NCI-H510A (cell line): ENCODE data around the gene MYH6.

Experiments
- DNase-seq: peaks from one replicate; lab custom pipeline; 2025; lab: John Stamatoyannopoulos, UW

The MYH6 gene

DNA sequence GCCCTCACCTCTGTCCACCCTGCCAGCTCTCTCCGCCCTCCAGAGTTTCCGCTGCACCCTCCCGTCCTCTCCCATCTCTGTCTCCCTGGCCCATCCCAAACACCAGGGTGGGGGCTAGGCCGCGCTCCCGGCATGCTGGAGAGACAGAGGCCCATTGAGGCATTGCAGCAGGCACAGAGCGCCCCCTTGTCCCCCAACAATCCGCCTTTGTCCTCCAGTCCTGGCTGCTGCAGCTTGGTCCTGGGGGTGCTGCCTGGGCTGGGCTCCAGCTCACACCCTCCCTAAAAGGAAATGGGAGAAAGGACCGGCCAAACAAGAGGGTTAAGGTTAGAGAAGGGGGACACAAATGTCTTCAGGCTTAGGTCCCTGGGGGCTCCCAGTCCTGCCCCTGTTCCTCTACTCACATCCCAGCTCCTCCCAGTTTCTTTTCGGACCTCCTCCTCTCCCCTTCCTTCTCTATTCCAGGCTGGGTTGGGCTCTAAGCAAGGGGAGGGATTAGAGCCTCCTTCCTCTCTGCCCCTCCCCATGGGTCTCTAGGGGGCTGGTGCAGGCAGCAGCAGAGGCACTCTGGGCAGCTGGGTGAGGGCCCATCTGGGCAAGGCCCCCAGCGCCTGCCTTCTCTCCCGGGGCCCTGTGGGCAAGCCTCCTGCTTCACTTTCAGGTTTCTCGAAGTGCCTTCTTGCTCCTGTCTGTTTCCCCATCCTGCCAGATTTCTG, 31.4 kb downstream of the MYH6 start, which contains the start of gene CMTM5:
Gene CMTM5 (plus strand): TSS at position 565 of the 716 bp plus-strand sequence. CDS start 206 bp downstream, outside the sequence.
- DNase-seq: no peak

DNA sequence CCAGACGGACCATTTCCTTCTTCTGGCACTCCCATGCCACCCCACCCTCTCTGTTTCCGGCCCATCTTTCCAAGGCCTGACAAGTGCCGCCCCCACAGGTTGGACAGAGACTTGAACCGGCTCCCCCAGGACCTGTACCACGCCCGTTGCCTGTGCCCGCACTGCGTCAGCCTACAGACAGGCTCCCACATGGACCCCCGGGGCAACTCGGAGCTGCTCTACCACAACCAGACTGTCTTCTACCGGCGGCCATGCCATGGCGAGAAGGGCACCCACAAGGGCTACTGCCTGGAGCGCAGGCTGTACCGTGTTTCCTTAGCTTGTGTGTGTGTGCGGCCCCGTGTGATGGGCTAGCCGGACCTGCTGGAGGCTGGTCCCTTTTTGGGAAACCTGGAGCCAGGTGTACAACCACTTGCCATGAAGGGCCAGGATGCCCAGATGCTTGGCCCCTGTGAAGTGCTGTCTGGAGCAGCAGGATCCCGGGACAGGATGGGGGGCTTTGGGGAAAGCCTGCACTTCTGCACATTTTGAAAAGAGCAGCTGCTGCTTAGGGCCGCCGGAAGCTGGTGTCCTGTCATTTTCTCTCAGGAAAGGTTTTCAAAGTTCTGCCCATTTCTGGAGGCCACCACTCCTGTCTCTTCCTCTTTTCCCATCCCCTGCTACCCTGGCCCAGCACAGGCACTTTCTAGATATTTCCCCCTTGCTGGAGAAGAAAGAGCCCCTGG, 32.4 kb downstream of the MYH6 start:
- no peak for DNase-seq

DNA sequence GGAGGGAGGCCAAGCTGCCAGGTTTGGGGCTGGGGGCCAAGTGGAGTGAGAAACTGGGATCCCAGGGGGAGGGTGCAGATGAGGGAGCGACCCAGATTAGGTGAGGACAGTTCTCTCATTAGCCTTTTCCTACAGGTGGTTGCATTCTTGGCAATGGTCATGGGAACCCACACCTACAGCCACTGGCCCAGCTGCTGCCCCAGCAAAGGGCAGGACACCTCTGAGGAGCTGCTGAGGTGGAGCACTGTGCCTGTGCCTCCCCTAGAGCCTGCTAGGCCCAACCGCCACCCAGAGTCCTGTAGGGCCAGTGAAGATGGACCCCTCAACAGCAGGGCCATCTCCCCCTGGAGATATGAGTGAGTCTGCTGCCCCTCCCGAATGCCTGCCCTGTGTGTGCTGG, 35.0 kb downstream of the MYH6 start:
- DNase-seq: no peak

DNA sequence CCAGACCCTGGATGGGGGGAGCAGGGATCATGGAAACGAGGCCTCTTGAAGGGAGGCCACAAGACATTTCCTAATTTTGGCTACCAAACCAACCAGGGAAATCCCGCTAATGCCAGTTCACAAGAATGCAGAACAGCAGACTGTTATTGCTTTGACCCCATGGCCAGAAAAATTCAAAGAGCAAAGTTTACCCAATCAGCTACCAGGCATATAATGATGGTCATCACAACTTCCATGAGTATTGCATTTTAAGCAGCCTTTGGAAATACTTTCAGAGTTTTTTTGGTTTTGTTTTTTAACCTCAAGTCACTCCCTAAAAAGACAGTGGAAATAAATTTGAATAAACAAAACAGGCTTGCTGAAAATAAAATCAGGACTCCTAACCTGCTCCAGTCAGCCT, 35.6 kb downstream of the MYH6 start, which contains the start of gene IL25:
Gene IL25 (plus strand): TSS at position 301 of the 400 bp plus-strand sequence.
- no peak for DNase-seq

DNA sequence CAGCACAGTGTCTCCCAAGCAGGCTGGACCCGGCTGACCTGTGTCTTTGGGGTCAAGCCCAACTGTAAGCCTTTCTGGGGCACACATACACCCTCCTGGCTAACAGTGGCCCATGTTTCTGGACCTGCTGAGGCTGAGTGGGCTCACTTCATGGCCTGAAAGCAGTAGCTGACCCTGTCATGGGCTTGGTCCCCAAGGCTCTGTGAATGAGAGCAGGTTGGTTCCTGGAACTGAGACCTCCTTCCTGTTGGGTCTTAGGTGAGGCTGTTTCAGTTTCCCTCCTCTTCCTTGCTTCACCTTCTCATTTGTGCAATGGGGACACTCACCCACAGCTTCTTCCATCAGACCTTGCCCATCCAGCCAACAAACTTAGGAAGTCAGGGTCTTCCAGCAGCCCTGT, 36.2 kb downstream of the MYH6 start:
- DNase-seq: no peak

DNA sequence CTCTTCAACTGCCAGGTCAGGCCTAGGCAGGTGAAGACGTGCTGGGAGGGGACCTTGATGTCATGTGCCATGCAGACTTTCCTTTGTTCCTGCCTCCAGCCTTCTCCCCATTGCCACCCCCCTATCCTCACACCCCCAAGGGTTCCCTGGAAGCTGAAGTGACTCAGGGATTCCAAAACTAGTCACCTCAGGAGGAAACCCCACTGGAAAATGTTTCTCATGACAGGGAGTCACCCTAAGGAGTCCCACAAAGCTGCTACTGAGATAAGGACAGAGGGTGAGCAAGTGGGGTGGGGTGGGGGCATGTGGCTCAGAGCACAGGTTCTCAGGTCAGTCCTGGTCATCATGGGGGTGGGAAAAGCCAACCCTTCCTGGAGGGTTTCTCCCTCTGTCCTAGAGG, 37.9 kb downstream of the MYH6 start:
- no peak for DNase-seq

DNA sequence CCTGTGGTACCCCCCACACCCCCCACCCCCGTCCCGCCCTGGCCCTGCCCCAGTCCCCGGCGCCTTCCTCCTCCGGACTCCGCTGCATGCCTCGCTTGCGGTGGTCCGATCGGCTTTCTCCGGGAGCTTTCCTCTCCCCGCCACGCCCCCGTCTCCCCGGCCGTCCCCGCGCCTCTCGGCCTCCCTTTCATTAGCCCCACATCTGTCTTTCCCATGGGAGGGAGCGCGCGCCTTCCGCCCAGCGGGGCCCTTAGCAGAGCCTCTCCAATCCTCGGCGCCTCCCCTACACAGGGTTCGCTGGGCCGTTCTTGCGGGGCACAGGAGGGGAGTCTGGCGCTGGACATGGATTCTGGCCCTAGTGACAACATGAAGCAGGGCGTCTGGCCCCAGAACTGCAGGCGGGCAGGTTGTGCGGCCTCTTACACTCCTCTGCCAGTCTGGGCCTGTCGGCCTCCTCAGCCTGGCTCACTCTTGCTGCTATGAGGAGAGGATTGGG, 41.6 kb downstream of the MYH6 start:
- DNase-seq: no peak

DNA sequence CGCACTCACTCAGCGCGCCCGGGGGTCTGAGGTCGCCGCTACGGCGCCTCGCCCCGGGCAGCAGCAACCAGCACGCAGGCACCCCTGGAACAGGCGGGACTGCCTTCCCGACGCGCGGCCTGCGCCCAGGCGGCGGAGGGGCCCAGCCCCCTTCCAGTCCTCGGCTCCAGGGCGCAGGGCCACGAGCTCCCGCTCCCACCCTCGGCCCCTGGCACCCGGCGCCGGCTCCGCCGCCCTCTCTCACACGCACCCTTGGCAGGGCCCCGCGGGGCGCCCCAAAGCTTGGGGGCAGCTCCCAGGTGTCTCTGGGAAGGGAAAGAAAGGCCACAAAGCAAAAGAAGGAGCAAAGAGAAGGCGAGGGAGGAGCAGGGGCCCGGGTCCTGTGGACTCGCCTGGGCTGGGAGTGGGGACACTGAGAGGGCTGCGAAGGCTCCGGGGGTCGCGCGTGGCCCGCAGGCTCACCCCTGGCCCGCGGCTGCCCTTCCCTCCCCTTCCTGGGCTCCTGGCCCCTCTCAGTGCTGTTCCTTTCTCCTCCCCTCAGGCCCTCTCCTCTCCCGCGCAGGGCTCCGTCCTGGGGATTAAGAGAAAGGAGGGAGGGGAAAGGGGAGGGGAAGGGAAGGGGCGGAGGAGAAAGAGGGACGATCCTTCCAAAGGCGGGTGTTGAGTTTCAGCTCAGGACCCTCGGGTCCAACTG, 42.2 kb downstream of the MYH6 start:
- DNase-seq: no peak

DNA sequence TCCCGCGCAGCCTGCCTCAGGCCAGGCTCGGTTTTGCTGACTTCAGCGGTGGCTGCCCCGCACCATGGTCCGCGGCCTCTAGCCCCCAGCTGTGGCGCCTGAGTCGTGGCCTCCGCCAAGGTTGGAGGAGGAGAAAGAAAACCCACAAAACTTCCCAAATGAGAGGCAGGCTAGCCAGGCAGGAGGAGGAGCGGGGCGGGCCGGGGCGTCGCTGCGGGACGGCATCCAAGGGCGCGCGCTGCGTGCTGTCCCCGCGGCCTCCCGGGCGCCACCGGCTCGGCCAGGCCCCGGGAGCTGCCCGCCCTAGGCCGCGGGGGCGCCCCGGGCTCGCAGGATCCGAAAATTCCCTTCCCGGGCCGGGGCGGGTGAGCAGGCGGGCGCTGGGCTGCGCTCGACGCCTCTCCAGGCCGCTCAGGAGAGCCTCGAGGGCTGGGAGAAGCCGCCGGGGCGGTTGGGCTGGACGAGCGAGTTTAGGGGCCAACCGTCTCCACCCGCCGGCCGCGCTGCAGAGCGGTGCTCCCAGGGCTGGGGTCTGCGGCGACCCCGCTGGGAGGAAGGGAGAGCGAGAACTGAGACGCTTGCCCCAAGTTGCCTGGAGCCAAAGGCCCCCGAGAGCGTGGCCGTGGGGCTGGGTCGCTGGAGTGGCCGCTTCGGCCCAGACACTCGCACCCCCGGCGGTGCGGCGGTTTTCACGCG, 42.9 kb downstream of the MYH6 start, which contains the start of gene EFS:
Gene EFS (minus strand): TSS at position 137 of the 696 bp plus-strand sequence. CDS start 147 bp downstream, outside the sequence.
- DNase-seq: no peak

DNA sequence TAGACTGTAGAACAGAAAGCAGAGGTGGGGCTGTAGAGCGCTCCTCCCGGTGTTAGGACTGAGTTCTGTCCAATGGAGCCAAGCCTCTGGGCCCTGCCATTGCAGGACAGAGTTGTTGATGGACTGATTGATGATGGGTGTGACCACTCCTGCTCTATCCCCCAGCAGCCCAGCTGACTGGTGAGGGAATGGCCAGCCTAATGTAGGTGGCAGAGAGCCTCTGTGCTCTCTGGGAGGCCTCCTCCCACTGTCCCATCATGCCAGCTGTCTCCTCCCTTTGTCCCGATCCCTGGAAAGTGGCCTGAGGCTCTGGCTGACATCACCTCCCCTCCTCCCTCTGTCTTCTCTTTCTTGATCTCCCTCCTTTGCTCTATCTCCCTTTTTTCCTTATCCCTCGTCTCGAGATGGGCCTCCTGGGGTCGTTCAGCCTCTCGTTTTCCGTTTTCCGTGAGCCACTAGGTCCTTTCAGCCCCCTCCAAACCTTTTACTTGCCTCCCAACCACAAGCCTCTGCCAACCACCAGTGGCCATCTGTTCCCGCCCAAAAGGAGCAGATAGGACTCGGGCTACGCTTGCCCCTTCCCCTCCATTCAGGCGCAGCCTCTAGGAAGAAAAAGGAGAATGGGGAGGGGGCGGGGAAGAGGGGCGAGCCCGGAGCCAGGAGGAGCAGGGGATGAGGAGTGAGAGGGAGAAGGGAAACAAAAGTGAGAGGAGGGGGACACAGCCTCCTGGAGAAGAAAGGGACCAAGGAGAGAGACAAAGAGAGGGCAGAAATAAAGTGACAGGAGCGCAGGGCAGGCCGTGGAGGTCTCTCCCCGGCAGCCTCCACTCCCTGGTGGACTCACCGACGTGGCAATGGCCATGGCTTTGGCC, 43.7 kb downstream of the MYH6 start:
- DNase-seq: no peak

DNA sequence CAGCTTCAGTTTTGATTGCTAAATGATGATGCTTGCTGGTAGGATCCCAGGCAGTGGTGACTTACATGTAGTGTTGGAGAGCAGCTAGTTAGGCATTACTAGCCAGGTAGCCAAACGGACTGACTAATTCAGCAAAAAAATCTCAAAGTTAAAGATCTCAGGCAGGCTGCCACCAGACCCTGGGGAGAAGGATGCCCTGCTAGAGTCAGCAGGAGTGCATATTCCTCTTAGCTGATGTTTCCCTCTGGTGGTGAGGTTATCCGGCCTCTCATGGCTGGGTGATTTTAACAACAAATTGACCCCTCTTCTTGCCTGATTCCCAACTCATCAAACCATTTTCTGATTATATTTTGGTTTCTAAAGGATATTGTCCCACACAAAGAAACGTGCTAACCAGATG, 45.9 kb downstream of the MYH6 start:
- DNase-seq: no peak

DNA sequence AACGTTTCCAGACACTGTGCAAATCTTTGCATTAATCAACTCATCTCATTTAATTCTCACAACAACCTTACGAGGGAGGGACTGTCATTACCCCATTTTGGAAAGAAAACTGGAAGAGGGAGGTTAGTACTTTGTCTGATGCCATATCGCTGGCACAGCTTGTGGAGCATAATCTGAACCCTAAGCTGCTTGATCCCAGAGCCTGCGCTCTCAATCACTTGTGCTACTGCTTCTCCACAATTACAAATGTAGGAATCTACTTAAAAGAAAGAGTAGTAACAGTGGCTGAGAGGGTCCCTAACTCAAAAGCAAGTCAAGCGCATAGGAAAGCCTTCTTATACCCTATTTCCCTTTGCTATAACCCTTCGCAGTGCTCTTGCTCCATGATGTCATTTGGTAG, 46.3 kb downstream of the MYH6 start:
- no peak for DNase-seq

DNA sequence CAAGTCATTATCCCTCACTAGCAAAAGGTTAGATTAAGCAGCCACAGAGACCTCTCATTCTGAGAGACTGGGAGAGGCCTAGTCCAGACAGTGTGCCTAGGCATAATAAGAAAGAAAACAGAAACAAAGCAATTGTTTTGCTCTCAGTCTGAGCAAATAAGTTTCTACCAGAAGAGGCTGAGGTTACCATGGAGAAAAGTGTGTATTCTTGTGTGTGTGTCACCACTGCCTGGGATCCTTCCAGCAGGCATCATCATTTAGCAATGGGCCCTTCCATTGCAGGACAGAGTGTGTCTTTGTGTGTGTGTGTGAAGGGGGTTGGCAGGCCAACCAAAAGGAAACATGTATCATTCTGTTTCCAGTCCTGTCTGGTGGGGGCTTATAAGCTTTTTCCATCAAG, 46.8 kb downstream of the MYH6 start:
- no peak for DNase-seq

DNA sequence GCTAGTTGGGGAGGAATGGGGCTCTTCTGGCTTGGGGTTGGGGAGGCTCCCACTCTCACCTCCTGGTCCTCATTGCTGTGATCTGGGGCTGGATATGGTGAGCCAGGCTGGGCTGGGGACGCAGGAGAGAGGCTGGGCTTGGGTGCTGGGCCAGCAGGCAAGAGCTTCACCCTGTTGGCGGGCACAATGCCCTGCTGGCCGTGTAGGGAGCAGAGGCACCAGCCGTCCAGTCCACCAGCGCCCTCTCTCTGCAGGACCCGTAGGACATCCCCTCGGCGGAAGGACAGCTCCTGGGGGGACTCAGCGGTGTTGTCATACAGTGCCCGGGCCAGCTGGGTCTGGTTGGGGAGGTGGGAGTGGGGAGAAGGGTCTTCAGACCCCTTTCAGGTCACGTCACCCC, 47.6 kb downstream of the MYH6 start:
- no peak for DNase-seq

DNA sequence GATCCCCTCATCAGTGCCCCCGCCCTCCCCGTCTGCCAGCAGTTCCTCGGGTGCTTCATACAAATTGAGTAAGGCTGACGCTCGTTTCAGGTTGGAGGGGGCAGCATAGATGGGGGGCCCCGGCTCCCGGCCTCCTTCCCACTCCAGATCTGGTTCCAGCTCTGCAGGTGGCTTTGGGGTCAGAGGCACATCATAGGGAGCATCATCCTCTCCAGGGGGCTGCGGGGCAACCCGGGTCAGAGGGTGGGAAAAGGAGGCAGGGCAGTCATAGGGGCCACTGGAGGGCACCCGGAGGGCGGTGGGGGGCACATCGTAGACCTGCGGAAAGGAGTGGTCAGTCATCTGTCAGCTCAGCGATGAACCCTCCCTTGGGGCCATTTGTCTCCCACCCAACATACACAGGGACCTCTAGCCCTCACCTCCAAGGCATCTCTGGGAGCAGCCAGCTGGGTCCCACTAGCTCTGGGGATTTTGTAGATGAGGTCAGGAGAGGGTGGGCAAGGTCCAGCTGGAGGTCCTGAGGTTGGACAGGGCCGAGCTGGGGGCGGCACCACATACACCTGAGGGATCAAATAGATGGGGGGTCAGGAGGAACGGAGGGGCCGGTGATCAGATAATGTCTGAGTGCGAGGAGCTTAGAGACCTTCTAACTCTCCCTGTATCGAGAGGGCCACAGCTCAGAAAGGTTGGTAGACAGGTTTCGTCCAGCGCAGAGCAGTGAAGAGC, 48.2 kb downstream of the MYH6 start:
- no peak for DNase-seq

DNA sequence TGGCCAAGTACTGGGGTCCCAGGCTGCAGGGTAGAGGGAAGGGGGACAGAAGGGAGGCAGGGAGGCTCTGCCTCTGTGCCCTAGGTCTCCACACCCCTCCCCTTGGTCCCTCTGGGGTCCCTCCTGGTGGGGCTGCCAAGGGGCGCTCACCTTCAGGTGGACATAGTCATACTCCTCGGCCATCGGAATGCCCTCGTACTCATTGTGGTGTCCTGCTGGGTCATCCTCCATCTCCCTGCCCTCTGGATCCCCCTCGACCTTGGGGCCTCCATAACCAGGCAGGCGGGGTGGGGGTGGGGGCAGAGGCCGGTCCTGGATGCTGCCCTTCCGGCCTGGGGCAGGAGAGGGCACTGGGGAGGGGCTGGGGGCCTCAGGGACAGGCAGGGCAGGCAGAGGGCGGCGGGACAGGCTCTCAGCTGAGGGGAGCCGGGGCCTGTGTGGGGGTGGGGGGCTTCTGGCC, 48.9 kb downstream of the MYH6 start:
- no peak for DNase-seq

DNA sequence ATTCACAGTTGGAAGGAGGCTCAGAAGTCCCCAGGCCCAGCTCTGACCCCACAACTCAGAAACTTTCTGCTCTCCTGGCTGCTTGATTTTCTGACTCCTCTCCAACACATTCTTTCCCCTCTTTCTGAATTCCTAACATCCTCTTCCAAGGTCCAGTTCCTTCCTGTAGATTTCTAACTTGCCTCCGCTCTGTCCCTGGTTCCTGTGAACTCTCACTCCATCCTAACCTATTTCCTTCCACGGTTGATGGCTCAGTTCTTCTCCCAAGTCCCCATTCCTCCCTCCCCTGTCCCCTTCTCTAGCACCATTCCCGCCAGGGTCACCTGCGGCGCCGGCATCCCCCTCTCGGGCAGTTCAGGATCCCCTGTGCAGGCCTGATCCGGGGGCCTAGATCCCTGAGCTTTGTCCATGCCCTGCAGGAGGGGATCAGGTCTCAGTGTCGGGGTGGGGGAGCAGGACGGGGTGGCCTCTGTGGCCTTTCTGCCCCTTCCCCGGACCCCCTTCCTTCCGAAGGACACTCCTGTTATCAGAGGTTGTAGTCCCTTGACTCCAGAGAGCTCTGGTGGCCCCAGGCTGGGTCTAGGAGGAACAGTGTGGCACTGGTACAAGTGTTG, 49.4 kb downstream of the MYH6 start:
- DNase-seq: no peak

DNA sequence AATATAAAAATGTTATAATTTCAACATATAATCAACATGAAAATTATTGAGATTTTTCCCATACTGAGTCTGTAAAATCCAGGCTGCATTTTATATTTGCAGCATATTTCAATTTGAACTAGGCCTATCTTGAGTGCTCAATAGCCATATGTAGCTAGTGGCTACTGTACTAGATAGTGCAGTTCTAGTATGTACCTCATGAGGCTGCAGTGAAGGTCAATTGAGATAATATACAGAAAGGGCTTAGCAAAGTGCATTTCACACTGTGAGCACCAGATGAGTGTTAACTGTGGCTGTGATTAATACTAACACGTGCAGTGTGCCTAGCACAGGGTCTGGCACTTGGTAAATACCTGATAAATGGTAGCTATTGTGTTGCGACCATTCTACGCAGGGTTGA, 50.0 kb downstream of the MYH6 start:
- DNase-seq: no peak

DNA sequence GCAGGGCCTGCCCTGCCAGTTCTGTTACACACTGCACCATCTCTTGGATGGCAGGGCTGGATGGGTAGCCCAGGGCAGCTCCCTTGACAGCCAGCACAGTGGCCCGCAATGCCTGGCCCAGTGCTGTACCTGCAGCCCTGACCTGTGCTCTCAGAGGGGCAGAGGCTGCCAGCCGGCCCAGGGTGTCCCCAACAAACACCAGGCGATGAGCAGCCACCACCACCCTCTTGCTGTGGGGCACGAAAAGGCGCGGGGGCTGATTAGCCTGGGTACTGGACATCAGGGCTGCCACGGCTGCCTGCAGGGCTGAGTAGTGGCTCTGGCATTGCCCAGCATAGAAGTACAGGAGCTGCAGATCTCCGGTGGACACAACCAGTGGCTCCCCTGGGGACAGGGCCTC, 50.8 kb downstream of the MYH6 start:
- no peak for DNase-seq

DNA sequence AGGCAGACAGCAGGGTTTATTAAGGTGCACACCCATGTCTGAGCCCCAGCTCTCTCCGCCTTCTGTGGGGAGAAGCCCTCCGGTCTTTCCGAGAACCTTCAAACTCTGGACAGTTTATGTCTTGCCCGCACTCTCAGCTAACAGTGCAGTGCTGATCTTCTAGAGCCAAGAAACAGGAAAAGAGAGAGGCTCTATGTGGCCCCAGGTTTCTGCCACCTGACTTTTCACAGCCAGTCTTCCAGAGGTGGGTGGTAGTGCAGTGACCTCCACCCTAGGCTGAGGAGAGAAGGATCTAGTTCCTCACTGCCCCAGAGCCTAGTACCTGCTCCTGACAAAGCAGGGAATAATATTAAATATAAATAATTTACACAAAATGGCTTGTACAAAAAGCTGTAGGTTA, 51.4 kb downstream of the MYH6 start:
- no peak for DNase-seq
